A549 treated with CORT108297 at 1 μM for 4 hours (cell line): ENCODE measurements around the gene EPB41L1. TPM values are rescaled to one million over a fixed set of nuclear protein-coding genes. Genes with fewer than 3 reads are reported as not detected.

Source experiments
- total RNA-seq: library from RNA; stranded (reverse); fragments of 200-300 nt; extraction: Qiagen RNA extraction; gene quantifications from 5 replicates; pipeline ENCODE4 v1.2.3, GENCODE V29; 2022

EPB41L1 gene
- 48.6 to 70.8 TPM (median 64.3 TPM) in 5 replicates for total RNA-seq

GRCh38 chr20:36154700-36155628 lies at the start of gene EPB41L1:
Gene EPB41L1, plus strand, starts transcription at chr20:36154740. Its CDS starts 19,038 bp downstream, at chr20:36173778.

DNA sequence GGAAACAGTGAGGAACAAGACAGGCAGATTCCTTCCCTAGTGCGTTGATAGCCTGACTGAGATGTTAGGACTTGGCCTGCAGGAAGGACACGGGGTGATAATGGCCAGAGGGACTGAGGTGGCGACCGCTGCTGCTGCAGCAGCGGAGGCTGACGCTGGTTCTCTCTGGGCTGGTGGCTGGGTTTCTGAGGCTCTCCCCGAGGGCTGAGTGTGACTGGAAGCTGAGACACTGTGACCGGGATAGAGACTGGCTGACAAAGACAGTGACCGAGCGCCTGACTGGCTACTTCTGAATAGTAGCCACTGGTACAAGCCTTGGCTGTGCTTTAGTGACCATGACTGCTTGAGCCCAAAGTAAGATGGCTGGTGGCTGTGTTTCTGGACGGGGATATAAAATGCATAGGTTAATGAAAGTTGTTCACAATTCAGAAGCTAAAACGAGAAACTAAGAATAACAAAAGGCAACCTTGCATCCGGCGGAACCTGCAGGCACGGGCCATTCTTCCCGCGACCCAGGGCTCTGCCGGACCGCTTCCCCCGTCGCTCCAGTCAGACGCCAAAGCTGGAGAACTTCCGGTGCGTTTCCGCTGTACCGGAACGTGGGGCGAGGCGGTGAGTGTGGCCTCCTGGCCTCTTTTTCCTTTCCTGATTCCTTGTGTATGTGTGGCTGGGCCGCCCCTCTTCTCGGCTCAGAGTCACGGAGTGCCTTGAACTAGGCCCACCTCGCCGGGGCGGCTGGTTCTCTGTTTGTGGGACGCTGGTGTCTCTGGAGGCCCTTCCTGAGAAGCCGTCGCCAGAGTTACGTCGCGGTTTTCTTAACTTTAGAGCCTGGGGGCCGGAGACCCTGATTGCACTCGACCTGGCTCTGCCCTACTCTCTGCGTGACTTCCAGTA lies 81.6 kb downstream of the EPB41L1 start, which contains the start of gene AAR2:
AAR2 (plus strand) TSS at position 587 of the 894 bp plus-strand sequence. CDS start 3,391 bp downstream, outside the sequence.

Other genes with a start within 250 kb of the EPB41L1 start
- 69.2 to 106 TPM (median 99.3 TPM) in 5 replicates for gene SCAND1, start 200.2 kb upstream of the EPB41L1 start, total RNA-seq
- 4.8 to 6.5 TPM (median 5.8 TPM) in 5 replicates for gene CNBD2, start 186.2 kb upstream of the EPB41L1 start, total RNA-seq
- 39.2 to 44.3 TPM (median 42.2 TPM) in 5 replicates for gene AAR2, start 81.7 kb downstream of the EPB41L1 start, total RNA-seq
- 57.5 to 73.4 TPM (median 66.9 TPM) in 5 replicates for gene DLGAP4, start 151.6 kb downstream of the EPB41L1 start, total RNA-seq